HK-2 (cell line): ENCODE measurements around the gene TBC1D17.

Source experiments
- DNase-seq: peaks from one replicate; pipeline ENCODE4 v3.0.0-alpha.2; 2018; ENCODE audit not compliant: unreplicated experiment

The TBC1D17 gene

GRCh38 chr19:49894011-49894664 is 16.6 kb downstream of the TBC1D17 start:
- DNase-seq, result no peak

- no peak for DNase-seq
Measured at GRCh38 chr19:49894879-49895565, 17.5 kb downstream of the TBC1D17 start.

GRCh38 chr19:49895566-49896297 is 18.2 kb downstream of the TBC1D17 start:
- no peak for DNase-seq

- DNase-seq, result peak; percentile 76
Measured at GRCh38 chr19:49896863-49897621, 19.5 kb downstream of the TBC1D17 start, which contains the start of gene IL4I1. Gene IL4I1 (minus strand): TSS chr19:49896887. CDS start chr19:49896160, 727 bp downstream.

- DNase-seq, result no peak
Measured at GRCh38 chr19:49904136-49904535, 26.6 kb downstream of the TBC1D17 start.

- DNase-seq, result no peak
Measured at GRCh38 chr19:49906879-49907564, 29.5 kb downstream of the TBC1D17 start.

GRCh38 chr19:49907745-49908446 is 30.4 kb downstream of the TBC1D17 start:
- no peak for DNase-seq

GRCh38 chr19:49908480-49909420 is 31.2 kb downstream of the TBC1D17 start:
- DNase-seq, result no peak

- DNase-seq, result no peak
Measured at GRCh38 chr19:49910179-49910578, 32.7 kb downstream of the TBC1D17 start.

GRCh38 chr19:49911381-49912145 is 34.1 kb downstream of the TBC1D17 start:
- no peak for DNase-seq

- no peak for DNase-seq
Measured at GRCh38 chr19:49912965-49913685, 35.6 kb downstream of the TBC1D17 start.

- DNase-seq, result no peak
Measured at GRCh38 chr19:49913720-49914119, 36.2 kb downstream of the TBC1D17 start.

GRCh38 chr19:49915271-49915670 is 37.8 kb downstream of the TBC1D17 start:
- DNase-seq, result no peak

- DNase-seq, result no peak
Measured at GRCh38 chr19:49916839-49917733, 39.6 kb downstream of the TBC1D17 start.

GRCh38 chr19:49918089-49918488 is 40.6 kb downstream of the TBC1D17 start:
- DNase-seq, result no peak

- no peak for DNase-seq
Measured at GRCh38 chr19:49920624-49921363, 43.3 kb downstream of the TBC1D17 start.
